Trophoblast cell (in vitro differentiated cells and primary cell): ENCODE results near the gene COL12A1.

Experiments
- DNase-seq, 2 donors: peaks; one replicate each; pipeline ENCODE4 v3.0.0-alpha.2; 2016
- H2AFZ ChIP-seq: 2 replicates; pipeline ENCODE4 v1.6.1; 2013; ENCODE audit warnings: low read length, moderate library complexity, mild to moderate bottlenecking; ENCODE audit not compliant: insufficient read depth, poor library complexity
- H2AK5ac ChIP-seq: 2 replicates; pipeline ENCODE4 v1.6.1; 2013; ENCODE audit warnings: mild to moderate bottlenecking, low read length
- H2BK120ac ChIP-seq: 2 replicates; pipeline ENCODE4 v1.6.1; 2013; ENCODE audit warnings: low read length, mild to moderate bottlenecking, moderate library complexity; ENCODE audit not compliant: insufficient read depth, poor library complexity
- H2BK12ac ChIP-seq: 2 replicates; pipeline ENCODE4 v1.6.1; 2013; ENCODE audit warnings: mild to moderate bottlenecking, low read length, moderate library complexity
- H2BK5ac ChIP-seq: 2 replicates; pipeline ENCODE4 v1.6.1; 2013; ENCODE audit warnings: low read length, low read depth, moderate library complexity, mild to moderate bottlenecking; ENCODE audit not compliant: poor library complexity
- H3K14ac ChIP-seq: 2 replicates; pipeline ENCODE4 v1.6.1; 2013; ENCODE audit warnings: mild to moderate bottlenecking, low read length
- H3K18ac ChIP-seq: 2 replicates; pipeline ENCODE4 v1.6.1; 2013; ENCODE audit warnings: mild to moderate bottlenecking, low read length
- H3K23ac ChIP-seq: 2 replicates; pipeline ENCODE4 v1.6.1; 2013; ENCODE audit warnings: low read length
- H3K27ac ChIP-seq: 2 replicates; pipeline ENCODE4 v1.5.1; 2013; ENCODE audit warnings: low read depth, mild to moderate bottlenecking, inconsistent platforms, low read length, moderate library complexity
- H3K27me3 ChIP-seq: 2 replicates; pipeline ENCODE4 v1.6.1; 2013; ENCODE audit warnings: inconsistent platforms, mild to moderate bottlenecking, low read length, moderate library complexity; ENCODE audit not compliant: insufficient read depth
- H3K36me3 ChIP-seq, 2 experiments: 1 replicate in 1 of 2; 2 replicates in 1 of 2; pipeline ENCODE4 v1.6.1; 2013; ENCODE audit warnings: low read length in 2 of 2, mild to moderate bottlenecking in 2 of 2, moderate library complexity in 1 of 2; ENCODE audit not compliant: insufficient read depth in 2 of 2, control insufficient read depth in 1 of 2
- H3K4ac ChIP-seq: 2 replicates; pipeline ENCODE4 v1.6.1; 2013; ENCODE audit warnings: low read depth, mild to moderate bottlenecking, low read length, moderate library complexity
- H3K4me1 ChIP-seq, 2 experiments: 1 replicate in 1 of 2; 2 replicates in 1 of 2; pipeline ENCODE4 v1.6.1; 2013; ENCODE audit warnings: low read length in 2 of 2, mild to moderate bottlenecking in 2 of 2, moderate library complexity in 1 of 2; ENCODE audit not compliant: insufficient read depth in 2 of 2, control insufficient read depth in 1 of 2
- H3K4me2 ChIP-seq: 2 replicates; pipeline ENCODE4 v1.6.1; 2013; ENCODE audit warnings: inconsistent platforms, mild to moderate bottlenecking, low read length, moderate library complexity
- H3K4me3 ChIP-seq: 2 replicates; pipeline ENCODE4 v1.5.1; 2013; ENCODE audit warnings: mild to moderate bottlenecking, low read depth, low read length, inconsistent platforms
- H3K79me1 ChIP-seq: one replicate; pipeline ENCODE4 v1.6.1; 2013; ENCODE audit warnings: low read length
- H3K79me2 ChIP-seq: 2 replicates; pipeline ENCODE4 v1.6.1; 2013; ENCODE audit warnings: low read length, mild to moderate bottlenecking; ENCODE audit not compliant: control insufficient read depth, insufficient read depth, poor library complexity
- H3K9ac ChIP-seq: 2 replicates; pipeline ENCODE4 v1.6.1; 2013; ENCODE audit warnings: mild to moderate bottlenecking, low read length
- H3K9me3 ChIP-seq: 2 replicates; pipeline ENCODE4 v1.6.1; 2013; ENCODE audit warnings: low read depth, mild to moderate bottlenecking, control low read depth, inconsistent platforms, low read length; ENCODE audit not compliant: insufficient read depth
- H4K12ac ChIP-seq: 2 replicates; pipeline ENCODE4 v1.6.1; 2013; ENCODE audit warnings: low read depth, mild to moderate bottlenecking, low read length, moderate library complexity
- H4K8ac ChIP-seq: 2 replicates; pipeline ENCODE4 v1.6.1; 2013; ENCODE audit warnings: low read depth, mild to moderate bottlenecking, low read length, moderate library complexity
- H4K91ac ChIP-seq: one replicate; pipeline ENCODE4 v1.6.1; 2013; ENCODE audit warnings: low read depth, mild to moderate bottlenecking, low read length, moderate library complexity
- WGBS: extraction: QIAGEN DNeasy Blood & Tissue Kit; methylation state at CpG from one replicate; pipeline ENCODE4 v1.1.7; 2013; ENCODE audit warnings: missing lambda C conversion rate; ENCODE audit not compliant: insufficient read length, insufficient coverage; ENCODE audit errors: extremely low coverage; 5-methylcytosine and 5-hydroxymethylcytosine counted together

COL12A1 gene

DNA sequence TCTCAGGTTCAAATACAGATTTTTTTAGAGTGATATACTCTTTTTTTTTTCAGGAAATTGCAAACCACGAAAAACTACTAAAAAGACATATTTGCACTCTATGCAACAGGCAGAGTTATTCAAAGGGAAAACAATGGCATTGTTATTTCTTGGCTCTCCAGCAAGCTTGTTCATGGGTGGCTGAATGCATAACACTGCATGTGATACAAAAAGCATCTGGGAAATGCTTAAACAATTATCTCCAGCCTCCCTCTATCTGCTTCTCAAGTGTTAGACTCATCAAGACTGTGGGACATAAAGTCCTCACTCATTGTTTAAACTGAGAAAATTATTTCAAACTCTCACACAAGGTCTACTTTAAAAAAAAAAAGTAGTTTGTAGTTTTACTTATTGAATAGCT, 7.3 kb upstream of the COL12A1 start:
- Histone ChIP-seq H3K79me1 (no peaks in the 10 kb centered on the region), H2AFZ (no peak overlapping the region), H3K9me3 (no peaks in the 10 kb centered on the region), H2BK12ac (no peak overlapping the region), H3K14ac (no peak overlapping the region), H3K4me2 (no peak overlapping the region), H2BK5ac (no peak overlapping the region), H3K36me3 (no peaks in the 10 kb centered on the region), H3K27me3 (peaks cover 3% of the 10 kb centered on the region), H4K12ac (no peak overlapping the region), H3K27ac (no peak overlapping the region), H3K4ac (no peak overlapping the region), H3K4me3 (no peak overlapping the region), H2BK120ac (no peak overlapping the region), H2AK5ac (no peak overlapping the region), H4K8ac (no peak overlapping the region), H3K18ac (no peak overlapping the region), H3K79me2 (no peaks in the 10 kb centered on the region), H4K91ac (no peak overlapping the region), H3K9ac (no peak overlapping the region), H3K4me1 (peaks cover 0 to 5% of the 10 kb centered on the region in 2 experiments), H3K23ac (no peak overlapping the region)
- peak in 1 of 2 donors; percentile 9 for DNase-seq
- WGBS, result no CpG with 5 or more reads among the region's 1 CpG

DNA sequence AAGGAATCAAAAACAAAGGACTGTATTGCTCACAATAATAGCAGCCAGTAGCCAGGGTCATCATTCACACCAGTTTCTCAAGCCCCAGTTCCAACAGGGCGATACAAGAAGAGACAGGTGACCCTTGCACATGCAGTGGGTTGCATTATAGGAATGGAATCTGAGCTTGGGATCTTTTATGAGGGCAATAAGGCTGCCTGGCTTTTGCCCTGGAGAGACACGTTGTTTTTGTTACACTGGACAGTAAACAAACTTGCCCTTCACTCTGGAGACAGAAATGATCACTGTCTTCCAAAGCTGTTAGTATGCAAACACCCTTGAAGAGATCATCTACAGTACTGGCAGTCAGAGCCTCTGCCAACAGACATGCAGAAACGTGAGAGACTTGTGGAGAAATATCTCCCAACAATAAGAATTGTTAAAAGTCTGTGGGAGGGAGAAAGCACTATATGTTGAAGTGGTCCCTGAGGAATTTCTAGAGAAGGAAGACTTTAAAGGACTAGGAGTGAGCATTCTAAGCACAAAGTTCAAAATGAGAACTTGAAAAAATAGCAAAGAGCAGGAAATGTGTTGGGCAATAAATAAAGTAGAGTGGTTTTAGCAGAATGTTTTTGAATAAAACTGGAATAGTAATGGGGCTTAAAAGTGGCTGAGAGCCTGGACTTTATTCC, 6.2 kb upstream of the COL12A1 start:
- peak; percentile 92 to 95 for DNase-seq
- Histone ChIP-seq H3K14ac (no peak overlapping the region), H3K27ac (no peak overlapping the region), H2AK5ac (no peak overlapping the region), H3K4me1 (peaks cover 3 to 13% of the 10 kb centered on the region in 2 experiments), H3K9ac (no peak overlapping the region), H3K4me3 (no peak overlapping the region), H2AFZ (no peak overlapping the region), H3K23ac (no peak overlapping the region), H3K79me1 (no peaks in the 10 kb centered on the region), H3K79me2 (no peaks in the 10 kb centered on the region), H3K36me3 (no peaks in the 10 kb centered on the region), H3K4ac (no peak overlapping the region), H4K12ac (no peak overlapping the region), H3K18ac (no peak overlapping the region), H3K4me2 (no peak overlapping the region), H4K8ac (no peak overlapping the region), H2BK5ac (no peak overlapping the region), H4K91ac (no peak overlapping the region), H2BK120ac (no peak overlapping the region), H3K9me3 (no peaks in the 10 kb centered on the region), H3K27me3 (peaks cover 11% of the 10 kb centered on the region), H2BK12ac (no peak overlapping the region)
- WGBS, result no CpG with 5 or more reads among the region's 3 CpGs

DNA sequence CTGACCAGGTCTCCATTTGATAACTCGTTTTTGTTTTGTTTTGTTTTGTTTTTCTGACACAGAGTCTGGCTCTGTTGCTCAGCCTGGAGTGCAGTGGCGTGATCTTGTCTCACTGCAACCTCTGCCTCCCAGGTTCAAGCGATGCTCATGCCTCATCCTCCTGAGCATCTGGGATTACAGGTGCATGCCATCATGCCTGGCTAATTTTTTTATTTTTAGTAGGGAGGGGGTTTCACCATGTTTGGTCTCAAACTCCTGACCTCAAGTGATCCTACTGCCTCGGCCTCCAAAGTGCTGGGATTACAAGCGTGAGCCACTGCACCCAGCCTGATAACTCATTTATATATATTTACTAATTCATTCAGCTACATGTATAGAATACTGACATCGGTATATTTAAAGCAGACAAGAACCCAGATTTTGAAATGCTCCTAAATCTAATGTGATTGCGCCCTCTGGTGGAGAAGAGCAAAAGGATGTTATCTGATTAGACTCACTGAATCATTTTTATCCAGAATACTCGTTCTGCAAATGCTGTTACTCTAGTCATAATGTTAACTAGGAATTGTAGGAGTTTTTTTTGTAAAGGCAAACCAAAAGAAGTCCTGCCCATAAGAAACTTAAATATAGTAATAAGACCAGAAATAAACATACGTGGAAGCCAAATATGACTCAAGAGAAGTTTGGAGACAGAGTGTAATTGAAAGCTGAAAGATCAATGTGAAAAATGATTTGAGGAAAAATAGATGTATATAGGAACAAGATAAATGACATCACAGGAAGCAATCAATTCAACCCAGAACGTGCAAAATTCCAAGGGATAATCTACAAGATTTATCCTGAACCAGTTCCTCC, 5.3 kb upstream of the COL12A1 start:
- Histone ChIP-seq H3K36me3 (no peaks in the 10 kb centered on the region), H2BK12ac (no peak overlapping the region), H3K27ac (no peak overlapping the region), H3K4ac (no peak overlapping the region), H2AFZ (no peak overlapping the region), H4K8ac (no peak overlapping the region), H3K4me3 (no peak overlapping the region), H3K79me1 (no peaks in the 10 kb centered on the region), H3K27me3 (peaks cover 17% of the 10 kb centered on the region), H4K12ac (no peak overlapping the region), H3K79me2 (no peaks in the 10 kb centered on the region), H3K18ac (no peak overlapping the region), H2BK120ac (no peak overlapping the region), H2BK5ac (no peak overlapping the region), H3K9ac (no peak overlapping the region), H3K9me3 (no peaks in the 10 kb centered on the region), H3K14ac (no peak overlapping the region), H3K4me2 (no peak overlapping the region), H3K4me1 (peaks cover 8 to 20% of the 10 kb centered on the region in 2 experiments), H3K23ac (no peak overlapping the region), H2AK5ac (no peak overlapping the region), H4K91ac (no peak overlapping the region)
- no CpG with 5 or more reads among the region's 10 CpGs for WGBS
- DNase-seq, result peak; percentile 36 to 91

DNA sequence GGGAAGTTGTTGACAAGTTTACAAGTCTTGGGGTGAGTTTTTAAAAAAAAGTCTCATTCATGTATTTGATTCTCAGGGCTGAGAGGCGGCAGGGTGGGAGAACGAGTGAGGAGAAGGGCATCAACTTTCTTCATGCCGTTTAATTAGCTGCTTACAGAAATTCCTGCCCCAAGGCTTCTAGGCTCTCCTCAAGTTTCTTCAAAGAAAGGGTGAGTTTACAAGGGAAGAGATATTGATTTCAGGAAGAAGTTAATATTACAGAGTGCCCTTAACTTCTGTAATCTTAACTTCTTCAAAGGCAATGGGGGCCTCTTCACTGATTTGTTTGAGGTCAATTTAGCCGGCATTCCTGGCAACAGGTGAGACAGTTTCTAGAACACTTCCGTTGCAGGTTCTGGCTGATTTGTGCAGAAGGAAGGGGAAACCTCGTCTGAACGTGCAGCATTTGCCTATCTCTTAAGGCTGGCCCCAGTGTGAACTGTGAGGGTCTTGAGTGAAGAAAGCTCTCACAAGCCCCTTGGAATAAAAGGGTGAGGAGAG, 3.4 kb upstream of the COL12A1 start:
- H2BK5ac ChIP-seq, result no peak overlapping the region
- H3K18ac ChIP-seq, result no peak overlapping the region
- no peak overlapping the region for H4K8ac ChIP-seq
- no peak overlapping the region for H4K91ac ChIP-seq
- no peak overlapping the region for H3K4me2 ChIP-seq
- no peak overlapping the region for H3K4ac ChIP-seq
- peaks cover 14 to 26% of the 10 kb centered on the region in 2 experiments for H3K4me1 ChIP-seq
- H2AFZ ChIP-seq, result no peak overlapping the region
- no peaks in the 10 kb centered on the region for H3K79me2 ChIP-seq
- H3K36me3 ChIP-seq, result no peaks in the 10 kb centered on the region
- no CpG with 5 or more reads among the region's 7 CpGs for WGBS
- no peak overlapping the region for H3K14ac ChIP-seq
- no peak overlapping the region for H4K12ac ChIP-seq
- no peak overlapping the region for H3K23ac ChIP-seq
- no peak overlapping the region for H2BK12ac ChIP-seq
- H3K27ac ChIP-seq, result no peak overlapping the region
- H3K27me3 ChIP-seq, result peaks cover 17% of the 10 kb centered on the region
- no peaks in the 10 kb centered on the region for H3K9me3 ChIP-seq
- no peak overlapping the region for H2AK5ac ChIP-seq
- H3K9ac ChIP-seq, result no peak overlapping the region
- H3K4me3 ChIP-seq, result no peak overlapping the region
- H2BK120ac ChIP-seq, result no peak overlapping the region
- H3K79me1 ChIP-seq, result peaks cover 7% of the 10 kb centered on the region
- DNase-seq, result no peak
